Endothelial cell (in vitro differentiated cells): ENCODE results near the gene PUSL1. TPM values are rescaled to one million over a fixed set of nuclear protein-coding genes. Genes with fewer than 3 reads are reported as not detected.
A peak's percentile ranks its signal among the peaks of the same experiment; 100 is the strongest.

ENCODE experiments used
- DNase-seq: peaks from one replicate; pipeline ENCODE4 v3.0.0; 2021; ENCODE audit warnings: low spot score
- H3K27ac Mint-ChIP-seq: one replicate; pipeline ENCODE4 v1.8.0; 2021; ENCODE audit warnings: mixed read lengths, inconsistent platforms; ENCODE audit not compliant: unreplicated experiment
- H3K27me3 Mint-ChIP-seq: one replicate; pipeline ENCODE4 v1.8.0; 2021; ENCODE audit warnings: mild to moderate bottlenecking, moderate library complexity, mixed read lengths, inconsistent platforms; ENCODE audit not compliant: unreplicated experiment
- H3K36me3 Mint-ChIP-seq: one replicate; pipeline ENCODE4 v1.8.0; 2021; ENCODE audit warnings: mild to moderate bottlenecking, low read depth, mixed read lengths, inconsistent platforms; ENCODE audit not compliant: unreplicated experiment
- H3K4me1 Mint-ChIP-seq: one replicate; pipeline ENCODE4 v1.8.0; 2021; ENCODE audit warnings: mild to moderate bottlenecking, mixed read lengths, inconsistent platforms; ENCODE audit not compliant: unreplicated experiment
- H3K4me3 Mint-ChIP-seq: one replicate; pipeline ENCODE4 v1.8.0; 2021; ENCODE audit warnings: mild to moderate bottlenecking, mixed read lengths, inconsistent platforms; ENCODE audit not compliant: unreplicated experiment
- H3K9me3 Mint-ChIP-seq: one replicate; pipeline ENCODE4 v1.8.0; 2021; ENCODE audit warnings: mixed read lengths, inconsistent platforms; ENCODE audit not compliant: unreplicated experiment
- CTCF ChIP-seq: fragments of 200-600 bp; sonication (generic); IDR thresholded peaks from one replicate; pipeline ENCODE4 v1.5.0; 2021; ENCODE audit warnings: antibody characterized with exemption; ENCODE audit not compliant: unreplicated experiment
- total RNA-seq: library from RNA; stranded (reverse); fragmentation: NEBNext Ultra II Directional; extraction: Animal tissue kit (Norgen Biotek cat#: 25700); gene quantifications from one replicate; pipeline ENCODE4 v1.2.1, GENCODE V29; 2021; ENCODE audit not compliant: unreplicated experiment

Gene PUSL1
- total RNA-seq, 1 donor from 2014 or later, result 14.0 TPM

DNA sequence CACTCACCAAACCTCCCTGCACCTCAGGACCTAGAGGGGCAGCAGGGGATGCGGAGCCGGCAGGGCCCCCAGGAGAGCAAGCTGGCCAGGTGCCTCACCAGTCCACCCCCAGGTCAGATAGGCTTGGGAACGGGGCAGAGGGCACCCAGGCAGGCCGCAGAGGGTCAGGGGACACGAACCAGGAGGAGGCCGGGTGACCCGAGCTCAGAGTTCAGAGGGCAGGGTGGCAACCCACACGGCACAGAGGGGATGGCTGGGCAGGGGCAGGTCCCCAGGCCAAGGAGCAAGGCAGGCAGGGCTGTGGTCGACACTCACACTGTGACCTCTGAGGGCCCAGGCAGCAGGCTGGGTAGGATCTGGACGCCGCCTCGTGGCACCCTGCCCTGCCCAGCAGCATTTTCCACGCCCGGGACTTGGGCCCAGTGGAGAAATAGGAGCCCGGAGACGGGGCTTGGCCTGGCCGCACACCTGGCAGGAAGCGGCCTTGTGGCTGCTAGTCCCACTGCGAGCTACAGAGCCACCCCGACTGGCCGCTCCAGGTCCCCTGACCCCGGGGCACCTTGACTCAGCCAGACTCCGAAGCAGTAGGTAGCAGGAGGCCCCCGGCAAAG is 35.5 kb downstream of the PUSL1 start:
- Mint-ChIP-seq H3K4me3 (no peak overlapping the region), H3K36me3 (peaks cover 10% of the 10 kb centered on the region), H3K27me3 (peaks cover 15% of the 10 kb centered on the region), H3K27ac (no peak overlapping the region), H3K4me1 (no peaks in the 10 kb centered on the region), H3K9me3 (no peaks in the 10 kb centered on the region)
- no peak for DNase-seq
- TF ChIP-seq CTCF, result no peak

GRCh38 chr1:1344655-1345361 is 36.4 kb downstream of the PUSL1 start:
- Mint-ChIP-seq H3K36me3 (peaks cover 10% of the 10 kb centered on the region), H3K4me3 (no peak overlapping the region), H3K27me3 (peaks cover 14% of the 10 kb centered on the region), H3K4me1 (no peaks in the 10 kb centered on the region), H3K27ac (no peak overlapping the region), H3K9me3 (no peaks in the 10 kb centered on the region)
- peak; percentile 63 for DNase-seq
- peak; percentile 44 for TF ChIP-seq CTCF

GRCh38 chr1:1345384-1345783 is 37.0 kb downstream of the PUSL1 start:
- H3K9me3 Mint-ChIP-seq, result no peaks in the 10 kb centered on the region
- H3K36me3 Mint-ChIP-seq, result peaks cover 10% of the 10 kb centered on the region
- DNase-seq, result no peak
- H3K27ac Mint-ChIP-seq, result no peak overlapping the region
- no peaks in the 10 kb centered on the region for H3K4me1 Mint-ChIP-seq
- TF ChIP-seq CTCF, result no peak
- peaks cover 14% of the 10 kb centered on the region for H3K27me3 Mint-ChIP-seq
- H3K4me3 Mint-ChIP-seq, result no peak overlapping the region

DNA sequence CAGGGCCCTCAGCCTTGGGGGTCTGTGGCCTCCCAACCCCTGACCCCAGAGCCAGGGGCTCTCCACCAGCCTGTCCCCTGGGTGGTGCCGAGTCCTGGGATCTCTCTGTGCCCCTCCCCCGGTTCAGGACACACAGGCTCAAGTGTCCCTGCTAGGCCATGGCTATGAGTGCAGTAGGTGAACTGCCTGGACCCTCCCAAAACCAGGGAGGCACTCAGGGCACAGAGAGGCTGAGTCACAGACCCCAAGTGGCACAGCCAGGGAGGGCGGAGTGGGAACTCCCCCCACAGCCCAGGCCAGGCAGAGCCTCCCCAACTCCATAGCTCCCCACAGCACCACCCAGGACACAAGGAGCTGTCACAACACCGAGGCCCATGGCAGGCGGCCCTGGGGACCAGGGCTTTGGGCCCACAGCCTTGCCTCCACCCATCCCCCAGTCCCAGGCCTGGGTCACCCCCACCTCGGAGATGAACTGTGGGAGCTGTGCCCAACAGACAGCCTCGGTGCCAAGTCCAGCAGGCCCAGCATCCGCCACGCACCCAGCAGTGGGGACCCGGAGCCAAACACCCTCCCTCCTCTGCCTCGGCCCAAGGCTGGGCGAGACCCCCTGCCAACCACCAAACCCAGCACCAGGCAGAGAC is 37.6 kb downstream of the PUSL1 start:
- H3K9me3 Mint-ChIP-seq, result no peaks in the 10 kb centered on the region
- H3K4me3 Mint-ChIP-seq, result no peak overlapping the region
- no peak for TF ChIP-seq CTCF
- H3K36me3 Mint-ChIP-seq, result peaks cover 4% of the 10 kb centered on the region
- H3K27ac Mint-ChIP-seq, result no peak overlapping the region
- H3K4me1 Mint-ChIP-seq, result no peaks in the 10 kb centered on the region
- DNase-seq, result no peak
- H3K27me3 Mint-ChIP-seq, result peaks cover 11% of the 10 kb centered on the region

DNA sequence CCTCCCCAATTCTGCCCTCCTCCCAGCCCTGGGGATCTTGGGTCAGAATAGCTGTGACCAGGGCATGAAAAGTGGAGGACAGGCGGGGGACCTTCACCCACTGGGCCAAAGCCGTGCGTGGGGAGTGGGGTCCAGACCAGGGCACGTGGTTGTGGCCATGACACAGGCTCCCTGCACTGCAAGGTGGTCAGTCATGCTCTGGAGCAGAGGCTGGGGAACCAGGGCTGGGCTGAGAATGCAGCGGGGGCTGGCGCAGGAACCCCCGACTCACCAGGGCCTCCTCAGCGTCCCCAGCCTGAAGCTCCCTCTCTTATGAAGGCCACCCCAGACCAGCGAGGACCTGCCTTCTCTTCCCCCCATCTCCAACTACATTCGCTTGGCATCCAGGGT is 38.1 kb downstream of the PUSL1 start:
- no peak for DNase-seq
- Mint-ChIP-seq H3K27me3 (peaks cover 10% of the 10 kb centered on the region), H3K9me3 (no peaks in the 10 kb centered on the region), H3K27ac (no peak overlapping the region), H3K4me1 (no peaks in the 10 kb centered on the region), H3K4me3 (no peak overlapping the region), H3K36me3 (no peaks in the 10 kb centered on the region)
- TF ChIP-seq CTCF, result no peak
